ENCODE data around the gene ARHGAP25.

ARHGAP25 gene

GRCh38 chr2:68860111-68860510 lies 125.5 kb downstream of the ARHGAP25 start:
- DNase-seq (ENCODE audit: low read depth in 2 of 2), result no peak

GRCh38 chr2:68861330-68861729 lies 126.7 kb downstream of the ARHGAP25 start:
- no peak for DNase-seq (ENCODE audit: low read depth in 2 of 2)

GRCh38 chr2:68862889-68863288 lies 128.3 kb downstream of the ARHGAP25 start:
- DNase-seq (ENCODE audit: low read depth in 2 of 2), result no peak

GRCh38 chr2:68863996-68864395 lies 129.4 kb downstream of the ARHGAP25 start:
- DNase-seq (ENCODE audit: low read depth in 2 of 2), result no peak

- no peak for DNase-seq (ENCODE audit: low read depth in 2 of 2)
Observed at GRCh38 chr2:68865108-68865507, 130.5 kb downstream of the ARHGAP25 start.

- DNase-seq (ENCODE audit: low read depth in 2 of 2), result no peak
Observed at GRCh38 chr2:68870215-68870614, 135.6 kb downstream of the ARHGAP25 start.

GRCh38 chr2:68871159-68871764 lies 136.7 kb downstream of the ARHGAP25 start, which contains the start of gene BMP10:
BMP10 (minus strand) TSS chr2:68871397; CDS start chr2:68871358, 39 bp downstream.
- DNase-seq (ENCODE audit: low read depth in 2 of 2), result no peak
